Neuronal stem cell (in vitro differentiated cells): ENCODE results near the gene ADISSP.

ENCODE experiments used
- DNase-seq: peaks from one replicate; pipeline ENCODE4 v3.0.0-alpha.2; 2013; ENCODE audit warnings: low spot score
- H2AFZ ChIP-seq: one replicate; pipeline ENCODE4 v1.6.1; 2013; ENCODE audit warnings: mild to moderate bottlenecking, low read length, inconsistent platforms
- H2AK5ac ChIP-seq: 2 replicates; pipeline ENCODE4 v1.6.1; 2013; ENCODE audit warnings: low read depth, mild to moderate bottlenecking, inconsistent platforms, low read length, moderate library complexity, mixed read lengths
- H2BK120ac ChIP-seq: 2 replicates; pipeline ENCODE4 v1.6.1; 2013; ENCODE audit warnings: low read depth, mild to moderate bottlenecking, inconsistent platforms, low read length, moderate library complexity, mixed read lengths
- H2BK12ac ChIP-seq: one replicate; pipeline ENCODE4 v1.6.1; 2013; ENCODE audit warnings: low read length, inconsistent platforms
- H2BK15ac ChIP-seq: 2 replicates; pipeline ENCODE4 v1.6.1; 2013; ENCODE audit warnings: mild to moderate bottlenecking, low read length, inconsistent platforms, mixed read lengths
- H2BK5ac ChIP-seq: one replicate; pipeline ENCODE4 v1.6.1; 2013; ENCODE audit warnings: inconsistent platforms, mild to moderate bottlenecking, low read length, moderate library complexity
- H3K14ac ChIP-seq: one replicate; pipeline ENCODE4 v1.6.1; 2013; ENCODE audit warnings: low read length, inconsistent platforms
- H3K18ac ChIP-seq: 2 replicates; pipeline ENCODE4 v1.6.1; 2013; ENCODE audit warnings: low read length, inconsistent platforms
- H3K23ac ChIP-seq: 2 replicates; pipeline ENCODE4 v1.6.1; 2013; ENCODE audit warnings: low read depth, mild to moderate bottlenecking, mixed read lengths, low read length, inconsistent platforms; ENCODE audit not compliant: poor library complexity
- H3K27ac ChIP-seq: replicated peaks from 3 replicates; pipeline ENCODE4 v1.5.1; 2013; ENCODE audit warnings: low read length, inconsistent platforms
- H3K27me3 ChIP-seq, 3 experiments: 2 replicates each; pipeline ENCODE4 v1.6.1; 2013; ENCODE audit warnings: low read length in 3 of 3, mild to moderate bottlenecking in 2 of 3, inconsistent platforms in 1 of 3, low read depth in 1 of 3, mixed read lengths in 1 of 3, moderate library complexity in 1 of 3; ENCODE audit not compliant: control insufficient read depth in 3 of 3, insufficient read depth in 3 of 3
- H3K36me3 ChIP-seq, 2 donors: replicated peaks in 1 of 2; 2 replicates each; pipeline ENCODE4 v1.6.1; 2013; ENCODE audit warnings: low read length in 2 of 2; ENCODE audit not compliant: control insufficient read depth in 2 of 2, insufficient read depth in 2 of 2
- H3K4ac ChIP-seq: 2 replicates; pipeline ENCODE4 v1.6.1; 2013; ENCODE audit warnings: inconsistent platforms, mild to moderate bottlenecking, low read length, moderate library complexity
- H3K4me1 ChIP-seq, 2 donors: 1 replicate in 1 of 2; 2 replicates in 1 of 2; pipeline ENCODE4 v1.6.1; 2013; ENCODE audit warnings: low read length in 2 of 2, low read depth in 1 of 2; ENCODE audit not compliant: control insufficient read depth in 2 of 2, insufficient read depth in 1 of 2
- H3K4me2 ChIP-seq: one replicate; pipeline ENCODE4 v1.6.1; 2013; ENCODE audit warnings: mild to moderate bottlenecking, low read length, inconsistent platforms; ENCODE audit not compliant: insufficient read depth, poor library complexity, severe bottlenecking
- H3K4me3 ChIP-seq, 2 donors: 2 replicates each; pipeline ENCODE4 v1.5.1; 2013; ENCODE audit warnings: low read length in 2 of 2, mild to moderate bottlenecking in 2 of 2, inconsistent platforms in 1 of 2, moderate library complexity in 1 of 2
- H3K79me1 ChIP-seq: one replicate; pipeline ENCODE4 v1.6.1; 2013; ENCODE audit warnings: low read depth, mild to moderate bottlenecking, inconsistent platforms, low read length, moderate library complexity
- H3K9ac ChIP-seq: one replicate; pipeline ENCODE4 v1.6.1; 2013; ENCODE audit warnings: mild to moderate bottlenecking, low read depth, low read length, inconsistent platforms; ENCODE audit not compliant: poor library complexity
- H3K9me3 ChIP-seq, 2 donors: replicated peaks in 1 of 2; 2 replicates each; pipeline versions ENCODE3 to v1.6.1; 2013; ENCODE audit warnings: low read length in 2 of 2, mild to moderate bottlenecking in 2 of 2, inconsistent platforms in 1 of 2, low read depth in 1 of 2, mixed read lengths in 1 of 2, moderate library complexity in 1 of 2; ENCODE audit not compliant: control insufficient read depth in 2 of 2, insufficient read depth in 1 of 2
- H4K8ac ChIP-seq: one replicate; pipeline ENCODE4 v1.6.1; 2013; ENCODE audit warnings: low read depth, mild to moderate bottlenecking, inconsistent platforms, low read length, moderate library complexity
- H4K91ac ChIP-seq: one replicate; pipeline ENCODE4 v1.6.1; 2013; ENCODE audit warnings: low read length, low read depth, mild to moderate bottlenecking, inconsistent platforms; ENCODE audit not compliant: poor library complexity
- WGBS, 2 donors: extraction: QIAGEN DNeasy Blood & Tissue Kit; methylation state at CpG; one replicate each; pipeline ENCODE4 v1.1.7; 2013; ENCODE audit warnings: missing lambda C conversion rate in 2 of 2, mixed read lengths in 1 of 2; ENCODE audit not compliant: insufficient read length in 2 of 2, insufficient replicate concordance in 1 of 2; ENCODE audit errors: extremely low coverage in 2 of 2; 5-methylcytosine and 5-hydroxymethylcytosine counted together

The ADISSP gene

DNA sequence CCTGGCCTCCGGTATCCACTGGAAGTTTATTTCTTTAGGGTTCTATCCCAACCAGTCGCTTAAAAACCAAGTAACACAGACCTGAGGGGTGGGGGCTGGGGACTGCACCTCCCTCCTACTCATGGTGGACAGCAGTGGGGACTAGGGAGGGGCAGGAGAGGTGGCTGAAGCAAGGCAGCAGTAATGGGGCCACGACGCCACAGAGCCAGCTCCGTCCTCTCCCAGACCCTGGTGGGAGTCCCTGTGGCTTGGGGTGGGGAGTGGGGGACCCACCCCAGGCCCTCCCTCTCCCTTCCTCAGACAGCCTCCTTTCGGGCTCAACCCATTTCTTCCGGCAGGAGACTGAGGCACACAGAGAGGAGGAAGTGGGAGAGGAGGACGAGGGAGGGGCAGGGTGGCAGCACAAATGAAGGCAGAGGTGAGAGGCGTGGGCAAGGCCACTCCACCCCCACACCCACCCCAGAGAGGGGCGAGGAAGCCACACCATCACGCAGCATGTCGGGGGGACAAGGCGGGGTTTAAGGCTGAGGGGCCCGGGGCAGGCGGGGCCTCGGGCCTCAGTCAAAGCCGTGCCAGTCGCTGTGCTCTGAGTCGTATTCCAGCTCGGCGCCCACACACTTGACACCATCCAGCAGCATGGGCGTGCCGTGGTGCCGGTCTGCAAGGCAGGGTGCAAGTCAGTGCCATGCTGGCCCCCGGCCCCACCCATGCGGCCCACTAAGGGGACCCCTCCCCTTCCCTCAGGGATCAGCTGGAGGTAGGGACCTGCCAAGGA is 13.9 kb downstream of the ADISSP start:
- no CpG with 5 or more reads among the region's 26 CpGs for WGBS, 2 donors
- Histone ChIP-seq H2BK120ac (no peak overlapping the region), H3K27ac (no peak overlapping the region), H3K4me2 (no peak overlapping the region), H3K4me3 (no peak overlapping the region), H4K91ac (no peak overlapping the region), H4K8ac (no peak overlapping the region), H3K79me1 (peaks cover 3% of the 10 kb centered on the region), H2BK5ac (no peak overlapping the region), H3K4me1 (peaks cover 0 to 3% of the 10 kb centered on the region in 2 donors), H2AK5ac (peak overlapping the region; percentile 41), H3K9ac (peak overlapping the region; percentile 54), H3K18ac (no peak overlapping the region), H3K14ac (peak overlapping the region; percentile 11), H2AFZ (no peak overlapping the region), H2BK15ac (no peak overlapping the region), H3K27me3 (peaks cover 0 to 41% (median 10%) of the 10 kb centered on the region in 3 experiments), H3K36me3 (peaks cover 6 to 41% of the 10 kb centered on the region in 2 donors), H2BK12ac (no peak overlapping the region), H3K9me3 (no peaks in the 10 kb centered on the region), H3K23ac (peak overlapping the region; percentile 25), H3K4ac (no peak overlapping the region)
- DNase-seq: no peak

DNA sequence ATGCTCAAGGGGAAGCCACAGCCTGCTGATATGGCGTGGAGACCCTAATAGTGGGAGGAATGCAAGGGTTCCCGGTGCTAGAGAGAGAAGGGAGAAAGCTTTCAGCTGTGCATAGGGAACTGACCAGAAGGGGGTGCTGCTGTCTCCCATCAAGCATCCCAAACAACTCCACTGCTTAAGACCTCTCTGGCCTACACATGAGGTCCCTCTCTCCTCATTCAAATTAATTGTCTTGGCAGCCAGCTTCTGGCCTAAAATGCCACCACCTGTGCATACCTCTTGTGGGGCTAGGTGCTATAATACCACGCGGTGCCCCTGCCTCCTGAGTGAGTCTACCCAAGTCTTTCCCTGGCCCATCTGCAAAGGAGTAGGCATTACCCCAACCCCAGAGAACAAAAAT is 14.5 kb downstream of the ADISSP start:
- no peak overlapping the region for H3K14ac ChIP-seq
- peaks cover 0 to 43% (median 10%) of the 10 kb centered on the region in 3 experiments for H3K27me3 ChIP-seq
- no peak overlapping the region for H4K8ac ChIP-seq
- no peak overlapping the region for H3K18ac ChIP-seq
- no peaks in the 10 kb centered on the region for H3K9me3 ChIP-seq
- H3K36me3 ChIP-seq: peaks cover 3 to 36% of the 10 kb centered on the region in 2 donors
- H4K91ac ChIP-seq: no peak overlapping the region
- no peak overlapping the region for H3K27ac ChIP-seq
- H2AK5ac ChIP-seq: no peak overlapping the region
- H2BK120ac ChIP-seq: no peak overlapping the region
- H3K4ac ChIP-seq: no peak overlapping the region
- H3K4me2 ChIP-seq: no peak overlapping the region
- no peak overlapping the region for H2BK15ac ChIP-seq
- WGBS, 2 donors: no CpG with 5 or more reads among the region's 4 CpGs
- no peaks in the 10 kb centered on the region for H3K79me1 ChIP-seq
- H3K4me1 ChIP-seq: peaks cover 0 to 3% of the 10 kb centered on the region in 2 donors
- no peak overlapping the region for H2AFZ ChIP-seq
- H3K9ac ChIP-seq: no peak overlapping the region
- peak; percentile 52 for DNase-seq
- no peak overlapping the region for H3K23ac ChIP-seq
- no peak overlapping the region for H2BK12ac ChIP-seq
- no peak overlapping the region for H3K4me3 ChIP-seq
- H2BK5ac ChIP-seq: no peak overlapping the region

DNA sequence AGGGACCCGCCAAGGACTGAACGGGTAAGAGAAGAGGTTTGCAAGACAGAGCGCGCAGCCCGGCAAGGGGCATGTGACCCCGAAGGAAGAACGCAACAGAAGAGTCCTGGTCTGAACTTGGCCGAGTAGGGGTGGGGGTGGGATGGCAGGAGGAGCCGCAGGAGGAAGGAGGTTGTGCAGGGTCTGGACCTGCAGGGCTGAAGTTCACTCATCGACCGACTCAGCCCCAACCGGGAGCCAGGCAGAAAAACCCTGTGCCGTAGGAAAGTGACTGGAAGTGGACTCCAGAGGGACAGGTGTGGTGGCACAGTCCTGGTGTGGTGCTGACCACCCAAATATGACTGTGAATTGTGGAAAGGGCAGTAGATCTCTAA is 15.2 kb downstream of the ADISSP start:
- Histone ChIP-seq H3K18ac (peak overlapping the region; percentile 12), H3K27ac (no peak overlapping the region), H3K9me3 (no peaks in the 10 kb centered on the region), H2AFZ (no peak overlapping the region), H2BK12ac (no peak overlapping the region), H3K4me1 (peaks cover 0 to 3% of the 10 kb centered on the region in 2 donors), H2BK120ac (no peak overlapping the region), H2AK5ac (no peak overlapping the region), H2BK15ac (no peak overlapping the region), H3K23ac (peak overlapping the region; percentile 66), H4K91ac (no peak overlapping the region), H3K4ac (no peak overlapping the region), H3K14ac (no peak overlapping the region), H4K8ac (no peak overlapping the region), H3K79me1 (no peaks in the 10 kb centered on the region), H2BK5ac (no peak overlapping the region), H3K9ac (no peak overlapping the region), H3K36me3 (peaks cover 1 to 29% of the 10 kb centered on the region in 2 donors), H3K4me2 (peak overlapping the region; percentile 56), H3K27me3 (peaks cover 0 to 45% (median 10%) of the 10 kb centered on the region in 3 experiments), H3K4me3 (no peak overlapping the region)
- WGBS, 2 donors: no CpG with 5 or more reads among the region's 13 CpGs
- no peak for DNase-seq

DNA sequence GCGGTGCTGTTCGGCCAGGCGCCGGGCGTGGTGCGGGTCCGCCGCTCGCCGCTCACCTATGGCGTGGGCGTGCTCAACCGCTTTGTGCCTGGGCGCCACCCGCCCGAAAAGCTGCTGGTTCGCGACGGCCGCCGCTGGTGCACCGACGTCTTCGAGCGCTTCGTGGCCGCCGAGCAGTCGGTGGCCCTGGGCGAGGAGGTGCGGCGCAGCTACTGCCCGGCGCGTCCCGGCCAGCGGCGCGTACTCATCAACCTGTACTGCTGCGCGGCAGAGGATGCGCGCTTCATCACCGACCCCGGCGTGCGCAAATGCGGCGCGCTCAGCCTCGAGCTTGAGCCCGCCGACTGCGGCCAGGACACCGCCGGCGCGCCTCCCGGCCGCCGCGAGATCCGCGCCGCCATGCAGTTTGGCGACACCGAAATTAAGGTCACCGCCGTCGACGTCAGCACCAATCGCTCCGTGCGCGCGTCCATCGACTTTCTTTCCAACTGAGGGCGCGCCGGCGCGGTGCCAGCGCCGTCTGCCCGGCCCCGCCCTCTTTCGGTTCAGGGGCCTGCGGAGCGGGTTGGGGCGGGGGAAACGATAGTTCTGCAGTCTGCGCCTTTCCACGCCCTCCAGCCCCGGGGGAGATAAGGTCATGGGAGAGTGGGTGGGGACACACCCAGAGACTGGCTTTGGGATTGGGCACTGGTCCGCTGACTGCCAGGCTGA is 15.7 kb downstream of the ADISSP start:
- Histone ChIP-seq H3K27ac (no peak overlapping the region), H3K4me1 (peaks cover 0 to 3% of the 10 kb centered on the region in 2 donors), H2AK5ac (peak overlapping the region; percentile 82), H2BK120ac (no peak overlapping the region), H3K18ac (peak overlapping the region; percentile 71), H3K9ac (peak overlapping the region; percentile 82), H3K4me3 (peak overlapping the region in 1 of 2 donors; percentile 72), H3K79me1 (no peaks in the 10 kb centered on the region), H3K23ac (peak overlapping the region; percentile 66), H3K27me3 (peaks cover 5 to 51% (median 10%) of the 10 kb centered on the region in 3 experiments), H3K4ac (no peak overlapping the region), H3K36me3 (peaks cover 1 to 28% of the 10 kb centered on the region in 2 donors), H2AFZ (no peak overlapping the region), H4K8ac (peak overlapping the region; percentile 50), H3K4me2 (peak overlapping the region; percentile 56), H3K14ac (peak overlapping the region; percentile 86), H2BK5ac (no peak overlapping the region), H2BK15ac (peak overlapping the region; percentile 24), H4K91ac (no peak overlapping the region), H3K9me3 (no peaks in the 10 kb centered on the region), H2BK12ac (no peak overlapping the region)
- WGBS, 2 donors: no CpG with 5 or more reads among the region's 95 CpGs
- no peak for DNase-seq
